GM18526 (cell line): ENCODE measurements around the gene EXOG.

ENCODE experiments used
- POLR2A ChIP-seq: IDR thresholded peaks from 3 replicates; pipeline ENCODE4 v1.6.1; 2011; ENCODE audit not compliant: insufficient read length; ENCODE audit errors: extremely low read depth

EXOG gene

DNA sequence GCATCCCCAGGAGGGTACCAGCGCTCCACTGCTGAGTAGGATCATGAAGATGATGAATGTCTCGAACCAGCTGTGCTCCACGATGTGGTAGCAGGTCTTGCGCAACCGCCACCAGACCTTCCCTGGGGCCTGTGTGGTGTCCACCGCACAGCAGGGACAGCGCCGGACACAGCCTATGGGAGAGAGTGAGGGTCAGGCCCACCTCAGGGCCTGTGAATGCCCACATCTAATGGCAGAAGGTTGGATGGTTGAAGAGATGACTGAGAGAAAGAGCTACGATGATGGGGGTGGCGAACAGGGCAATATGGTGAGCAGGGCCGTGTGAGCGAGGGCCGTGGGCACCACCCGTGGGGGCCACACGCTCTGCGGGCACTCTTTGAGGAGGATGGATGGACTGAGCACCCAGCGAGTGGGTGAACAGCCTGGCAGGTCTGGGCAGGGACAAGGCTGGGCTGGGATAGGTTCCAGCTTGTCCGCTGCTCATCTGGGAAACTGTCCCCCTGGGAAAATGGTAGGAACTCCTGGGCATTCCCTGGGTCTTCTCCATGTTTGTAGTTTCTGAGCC lies 79.2 kb downstream of the EXOG start:
- TF ChIP-seq POLR2A, result no peak
